CD4-positive, alpha-beta T cell treated with Interleukin-6 at 100 ng/mL for 8 hours (primary cell): Measurements from ENCODE around the gene SMARCB1.

ENCODE experiments used
- DNase-seq: peaks from one replicate; pipeline ENCODE4 v3.0.0-alpha.2; 2020; ENCODE audit warnings: mixed read lengths, low spot score

SMARCB1 gene

DNA sequence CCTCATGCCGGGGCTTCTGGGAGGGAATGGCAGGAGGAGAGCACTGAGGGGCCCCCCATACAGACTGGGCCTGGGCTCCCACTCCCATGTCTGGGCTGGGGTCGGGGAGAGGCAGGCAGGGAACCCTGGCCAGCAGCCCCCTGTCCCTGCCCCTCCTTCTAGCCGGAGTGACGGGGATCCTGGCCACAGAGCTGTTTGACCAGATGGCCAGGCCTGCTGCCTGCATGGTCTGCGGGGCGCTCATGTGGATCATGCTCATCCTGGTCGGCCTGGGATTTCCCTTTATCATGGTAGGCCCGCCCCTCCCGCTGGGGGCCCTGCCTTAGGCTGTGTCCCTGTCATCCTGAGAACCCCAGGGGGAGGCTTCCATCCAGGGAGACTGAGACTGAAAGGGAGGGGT lies 97.4 kb downstream of the SMARCB1 start:
- DNase-seq = no peak
